AG09309 (cell line): Measurements from ENCODE around the gene NF1.
"Not testable (repeated sequence)": the region's sequence is repeated elsewhere in the genome, so short reads cannot be mapped to it uniquely, and the experiment has no call there.

Experiments
- DNase-seq: peaks from one replicate; pipeline ENCODE4 v3.0.0-alpha.2; 2010; ENCODE audit warnings: low read depth
- H3K4me3 ChIP-seq: 2 replicates; pipeline ENCODE4 v1.5.1; 2011; ENCODE audit warnings: mild to moderate bottlenecking, low read depth, low read length, moderate library complexity; ENCODE audit not compliant: control insufficient read depth
- CTCF ChIP-seq: IDR thresholded peaks from 2 replicates; pipeline ENCODE4 v1.5.1; 2011; ENCODE audit warnings: mild to moderate bottlenecking, low read depth, low read length, inconsistent platforms; ENCODE audit not compliant: insufficient read depth, control insufficient read depth; ENCODE audit errors: missing control alignments

The NF1 gene

GRCh38 chr17:31307640-31308039, 212.9 kb downstream of the NF1 start:
- TF ChIP-seq CTCF, result no peak
- H3K4me3 ChIP-seq, result no peak overlapping the region
- no peak for DNase-seq

- H3K4me3 ChIP-seq, result no peak overlapping the region
- no peak for TF ChIP-seq CTCF
- no peak for DNase-seq
Measured at GRCh38 chr17:31308372-31309334, 213.9 kb downstream of the NF1 start.

GRCh38 chr17:31309556-31309955, 214.8 kb downstream of the NF1 start:
- TF ChIP-seq CTCF, result no peak
- no peak for DNase-seq
- H3K4me3 ChIP-seq, result no peak overlapping the region

- no peak for TF ChIP-seq CTCF
- DNase-seq, result no peak
- H3K4me3 ChIP-seq, result no peak overlapping the region
Measured at GRCh38 chr17:31310260-31310659, 215.5 kb downstream of the NF1 start.

- DNase-seq, result no peak
- no peak for TF ChIP-seq CTCF
- H3K4me3 ChIP-seq, result no peak overlapping the region
Measured at GRCh38 chr17:31310886-31311285, 216.1 kb downstream of the NF1 start.

- no peak for DNase-seq
- no peak for TF ChIP-seq CTCF
- no peak overlapping the region for H3K4me3 ChIP-seq
Measured at GRCh38 chr17:31311526-31311925, 216.7 kb downstream of the NF1 start.

GRCh38 chr17:31312223-31312622, 217.4 kb downstream of the NF1 start:
- not testable (repeated sequence) for H3K4me3 ChIP-seq, DNase-seq
